Smooth muscle cell (in vitro differentiated cells): ENCODE results near the gene PTX4. TPM values are rescaled to one million over a fixed set of nuclear protein-coding genes. Genes with fewer than 3 reads are reported as not detected.

Source experiments
- DNase-seq: peaks from one replicate; lab custom pipeline; 2025; ENCODE audit not compliant: unreplicated experiment; lab: John Stamatoyannopoulos, UW
- H2AFZ ChIP-seq: fragments of 200-600 bp; sonication (generic); 2 replicates; pipeline ENCODE4 v1.6.0; 2016; ENCODE audit warnings: antibody characterized with exemption, low read depth, mild to moderate bottlenecking
- H3F3A ChIP-seq: fragments of 200-600 bp; sonication (generic); 2 replicates; pipeline ENCODE4 v1.6.0; 2017; ENCODE audit warnings: antibody characterized with exemption, low read depth
- H3K27ac ChIP-seq: fragments of 200-600 bp; sonication (generic); 2 replicates; pipeline ENCODE4 v1.5.1; 2016; ENCODE audit warnings: low read depth, mild to moderate bottlenecking
- H3K27me3 ChIP-seq: fragments of 200-600 bp; sonication (generic); 2 replicates; pipeline ENCODE4 v1.6.1; 2016; ENCODE audit warnings: low read depth, mild to moderate bottlenecking
- H3K36me3 ChIP-seq: fragments of 200-600 bp; sonication (generic); 2 replicates; pipeline ENCODE4 v1.5.1; 2016; ENCODE audit warnings: low read depth
- H3K4me1 ChIP-seq: fragments of 200-600 bp; sonication (generic); 2 replicates; pipeline ENCODE4 v1.5.1; 2016; ENCODE audit warnings: low read depth
- H3K4me2 ChIP-seq: fragments of 200-600 bp; sonication (generic); 2 replicates; pipeline ENCODE4 v1.6.0; 2016; ENCODE audit warnings: mild to moderate bottlenecking
- H3K4me3 ChIP-seq: fragments of 200-600 bp; sonication (generic); 2 replicates; pipeline ENCODE4 v1.5.1; 2016; ENCODE audit warnings: mild to moderate bottlenecking
- H3K79me2 ChIP-seq: fragments of 200-600 bp; sonication (generic); 2 replicates; pipeline ENCODE4 v1.6.0; 2016; ENCODE audit warnings: low read depth, mild to moderate bottlenecking
- H3K9ac ChIP-seq: fragments of 200-600 bp; sonication (generic); 2 replicates; pipeline ENCODE4 v1.6.0; 2016; ENCODE audit warnings: low read depth
- H3K9me3 ChIP-seq: fragments of 200-600 bp; sonication (generic); replicated peaks from 2 replicates; pipeline ENCODE4 v1.5.1; 2016; ENCODE audit warnings: low read depth
- H4K20me1 ChIP-seq: fragments of 200-600 bp; sonication (generic); 2 replicates; pipeline ENCODE4 v1.6.0; 2016; ENCODE audit warnings: low read depth
- CTCF ChIP-seq: fragments of 200-600 bp; sonication (generic); IDR thresholded peaks from 2 replicates; pipeline ENCODE4 v1.5.1; 2017; ENCODE audit warnings: borderline replicate concordance, mild to moderate bottlenecking, antibody characterized with exemption; ENCODE audit not compliant: insufficient read depth, poor library complexity, severe bottlenecking
- WGBS: methylation state at CpG from one replicate; pipeline ENCODE4 v1.1.7; 2016; ENCODE audit warnings: low lambda C conversion rate; 5-methylcytosine and 5-hydroxymethylcytosine counted together
- polyA plus RNA-seq: library from polyadenylated mRNA; unstranded; fragments of >200 nt; fragmentation: Nextera tagmentation; extraction: Ambion mirVana; gene quantifications from 2 replicates; pipeline ENCODE4 v1.2.1, GENCODE V29; 2016
- total RNA-seq: library from RNA; depleted of rRNA; stranded (reverse); fragments of >200 nt; gene quantifications from 2 replicates; pipeline ENCODE4 v1.2.3, GENCODE V29; 2014

PTX4 gene
- total and polyA plus RNA-seq, 2 experiments from 2014 or later = not detected

DNA sequence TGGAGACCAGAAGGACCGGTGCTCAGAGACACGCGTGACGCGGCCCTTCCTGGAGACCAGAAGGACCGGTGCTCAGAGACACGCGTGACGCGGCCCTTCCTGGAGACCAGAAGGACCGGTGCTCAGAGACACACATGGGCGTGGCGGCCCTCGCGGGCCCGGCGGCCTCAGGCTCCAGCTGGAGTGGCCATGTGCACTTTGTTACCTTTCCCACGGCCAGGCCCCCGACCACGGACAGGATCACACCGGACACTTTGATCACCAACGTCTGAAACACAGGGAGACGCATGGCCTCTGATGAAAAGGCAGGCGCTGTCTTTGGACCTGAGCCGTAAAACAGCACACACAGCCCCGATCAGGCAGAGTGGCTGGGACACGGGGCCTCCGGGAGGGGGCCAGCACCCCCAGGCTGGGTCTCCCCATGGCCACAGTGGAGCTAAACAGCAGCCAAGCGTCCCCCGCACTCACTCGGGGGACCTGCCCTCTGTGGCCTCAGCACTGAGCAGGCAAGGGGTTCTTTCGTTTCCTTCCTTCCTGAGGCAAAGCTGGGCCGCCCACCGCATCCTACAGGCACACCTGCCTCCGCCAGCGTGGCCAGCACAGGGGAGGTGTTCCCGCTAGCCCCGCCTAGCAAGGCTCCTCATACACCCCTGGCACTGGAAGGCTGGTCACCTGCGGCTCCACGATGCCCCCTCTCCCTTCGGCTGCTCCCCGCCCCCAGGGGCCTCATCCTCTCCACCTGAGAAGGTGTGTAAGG, 31.1 kb downstream of the PTX4 start:
- Histone ChIP-seq H2AFZ (no peak overlapping the region), H3K4me2 (no peak overlapping the region), H3K4me1 (no peaks in the 10 kb centered on the region), H3K36me3 (no peaks in the 10 kb centered on the region), H3K79me2 (no peaks in the 10 kb centered on the region), H3K27ac (no peak overlapping the region), H3K9ac (no peak overlapping the region), H4K20me1 (no peaks in the 10 kb centered on the region), H3F3A (no peaks in the 10 kb centered on the region), H3K4me3 (no peak overlapping the region), H3K27me3 (no peaks in the 10 kb centered on the region), H3K9me3 (no peaks in the 10 kb centered on the region)
- 97% methylated on average over 37 of the region's 42 CpGs for WGBS
- no peak for TF ChIP-seq CTCF
- DNase-seq = no peak

- Histone ChIP-seq H3K27ac (no peak overlapping the region), H3F3A (no peaks in the 10 kb centered on the region), H3K4me3 (no peak overlapping the region), H3K36me3 (no peaks in the 10 kb centered on the region), H4K20me1 (no peaks in the 10 kb centered on the region), H3K4me2 (no peak overlapping the region), H3K9ac (no peak overlapping the region), H3K4me1 (no peaks in the 10 kb centered on the region), H3K9me3 (no peaks in the 10 kb centered on the region), H2AFZ (no peak overlapping the region), H3K27me3 (no peaks in the 10 kb centered on the region), H3K79me2 (no peaks in the 10 kb centered on the region)
- WGBS = 97% methylated on average over 16 of the region's 16 CpGs
- TF ChIP-seq CTCF = no peak
- DNase-seq = no peak
Measured at GRCh38 chr16:1456951-1457350, 31.8 kb downstream of the PTX4 start.

GRCh38 chr16:1455190-1456171, 33.3 kb downstream of the PTX4 start:
- H3K27ac ChIP-seq = no peak overlapping the region
- no peaks in the 10 kb centered on the region for H3K9me3 ChIP-seq
- H3K4me3 ChIP-seq = no peak overlapping the region
- no peak for TF ChIP-seq CTCF
- no peaks in the 10 kb centered on the region for H3K36me3 ChIP-seq
- WGBS = 96% methylated on average over 37 of the region's 41 CpGs
- no peaks in the 10 kb centered on the region for H3K4me1 ChIP-seq
- H3K79me2 ChIP-seq = no peaks in the 10 kb centered on the region
- no peak for DNase-seq
- no peak overlapping the region for H3K9ac ChIP-seq
- no peaks in the 10 kb centered on the region for H3F3A ChIP-seq
- H3K27me3 ChIP-seq = no peaks in the 10 kb centered on the region
- no peak overlapping the region for H2AFZ ChIP-seq
- H4K20me1 ChIP-seq = no peaks in the 10 kb centered on the region
- H3K4me2 ChIP-seq = no peak overlapping the region
